M059J (cell line): ENCODE results near the gene MYCN. TPM values are rescaled to one million over a fixed set of nuclear protein-coding genes. Genes with fewer than 3 reads are reported as not detected.
"Not testable (repeated sequence)": the region's sequence is repeated elsewhere in the genome, so short reads cannot be mapped to it uniquely, and the experiment has no call there.

Experiments used
- DNase-seq: peaks from one replicate; pipeline ENCODE4 v3.0.0-alpha.2; 2012; ENCODE audit warnings: low read depth
- total RNA-seq: library from RNA; depleted of rRNA; stranded (reverse); fragments of >200 nt; shearing (Covaris generic); gene quantifications from 2 replicates; pipeline ENCODE4 v1.2.3, GENCODE V29; 2014

MYCN gene
- total RNA-seq, 1 experiment from 2014 or later = not detected

GRCh38 chr2:15957881-15958713, 17.7 kb downstream of the MYCN start:
- no peak for DNase-seq

DNA sequence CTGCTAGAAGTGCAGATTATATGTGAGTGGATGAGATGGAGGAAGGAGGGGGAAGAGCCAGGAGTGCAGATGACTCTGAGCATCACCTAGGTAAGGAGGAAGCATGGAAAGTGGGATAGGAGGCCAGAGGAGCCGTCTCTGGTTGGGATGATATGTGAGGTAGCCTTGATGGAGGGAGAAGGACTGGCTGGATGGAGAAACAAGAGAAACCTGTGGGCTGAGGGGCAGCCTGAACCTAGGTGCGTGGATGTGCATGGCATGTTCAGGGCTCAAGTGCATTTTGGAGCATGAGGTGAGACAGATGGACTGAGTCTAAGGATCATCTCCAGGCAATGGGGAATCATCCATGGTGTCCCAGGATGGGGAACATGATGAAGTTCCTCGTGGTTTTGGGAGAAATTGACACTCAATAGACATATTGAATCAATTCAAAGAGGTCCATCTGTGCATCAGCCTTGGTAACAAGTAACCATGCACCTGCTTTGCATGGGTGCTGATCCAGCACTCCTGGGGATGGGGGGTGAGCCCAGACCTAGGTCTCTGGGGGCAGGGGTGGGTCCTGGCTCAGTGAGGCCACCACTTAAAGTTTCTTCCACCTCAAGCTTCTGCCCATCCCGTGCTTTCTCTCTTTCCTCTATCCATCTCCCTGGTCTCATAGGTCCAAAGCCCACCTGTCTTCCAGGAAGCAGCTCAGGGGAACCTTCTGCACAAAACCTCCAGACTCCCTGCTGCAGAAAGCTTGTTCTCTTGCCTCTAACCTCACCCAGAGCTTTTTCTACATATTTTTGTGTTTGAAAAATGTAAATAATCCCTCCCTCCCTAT, 19.2 kb downstream of the MYCN start:
- DNase-seq = no peak

DNA sequence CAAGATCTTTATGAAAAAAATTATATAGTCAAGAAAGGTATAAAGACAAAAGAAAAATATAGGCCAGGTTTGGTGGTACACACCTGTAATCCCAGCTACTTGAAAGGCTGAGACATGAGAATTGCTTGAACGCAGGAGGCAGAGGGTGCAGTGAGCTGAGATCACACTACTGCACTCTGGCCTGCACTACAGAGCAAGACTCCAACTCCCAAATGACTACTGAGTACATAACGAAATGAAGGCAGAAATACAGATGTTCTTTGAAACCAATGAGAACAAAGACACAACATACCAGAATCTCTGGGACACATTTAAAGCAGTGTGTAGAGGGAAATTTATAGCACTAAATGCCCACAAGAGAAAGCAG, 19.8 kb downstream of the MYCN start:
- DNase-seq = not testable (repeated sequence)

DNA sequence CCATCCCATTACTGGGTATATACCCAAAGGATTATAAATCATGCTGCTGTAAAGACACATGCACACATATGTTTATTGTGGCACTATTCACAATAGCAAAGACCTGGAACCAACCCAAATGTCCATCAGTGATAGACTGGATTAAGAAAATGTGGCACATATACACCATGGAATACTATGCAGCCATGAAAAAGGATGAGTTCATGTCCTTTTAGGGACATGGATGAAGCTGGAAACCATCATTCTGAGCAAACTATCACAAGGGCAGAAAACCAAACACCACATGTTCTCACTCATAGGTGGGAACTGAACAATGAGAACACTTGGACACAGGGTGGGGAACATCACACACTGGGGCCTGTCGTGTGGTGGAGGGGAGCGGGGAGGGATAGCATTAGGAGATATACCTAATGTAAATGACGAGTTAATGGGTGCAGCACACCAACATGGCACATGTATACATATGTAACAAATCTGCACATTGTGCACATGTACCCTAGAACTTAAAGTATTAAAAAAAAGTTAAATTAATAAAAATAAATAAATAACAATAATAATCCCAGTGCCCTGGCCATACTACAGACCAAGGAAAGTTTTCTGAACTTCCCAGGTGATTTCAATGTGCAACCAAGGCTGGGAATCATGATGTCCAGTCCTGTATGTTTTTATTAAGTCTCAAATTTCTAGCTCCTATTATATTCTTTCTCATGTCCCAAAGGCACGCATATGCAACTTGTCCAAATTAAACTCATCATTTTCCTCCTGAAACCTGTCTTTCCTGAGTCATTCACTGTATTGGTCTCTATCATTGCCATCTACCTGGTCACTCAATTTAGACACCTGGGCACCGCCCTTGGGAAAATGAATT, 23.0 kb downstream of the MYCN start:
- DNase-seq = not testable (repeated sequence)

DNA sequence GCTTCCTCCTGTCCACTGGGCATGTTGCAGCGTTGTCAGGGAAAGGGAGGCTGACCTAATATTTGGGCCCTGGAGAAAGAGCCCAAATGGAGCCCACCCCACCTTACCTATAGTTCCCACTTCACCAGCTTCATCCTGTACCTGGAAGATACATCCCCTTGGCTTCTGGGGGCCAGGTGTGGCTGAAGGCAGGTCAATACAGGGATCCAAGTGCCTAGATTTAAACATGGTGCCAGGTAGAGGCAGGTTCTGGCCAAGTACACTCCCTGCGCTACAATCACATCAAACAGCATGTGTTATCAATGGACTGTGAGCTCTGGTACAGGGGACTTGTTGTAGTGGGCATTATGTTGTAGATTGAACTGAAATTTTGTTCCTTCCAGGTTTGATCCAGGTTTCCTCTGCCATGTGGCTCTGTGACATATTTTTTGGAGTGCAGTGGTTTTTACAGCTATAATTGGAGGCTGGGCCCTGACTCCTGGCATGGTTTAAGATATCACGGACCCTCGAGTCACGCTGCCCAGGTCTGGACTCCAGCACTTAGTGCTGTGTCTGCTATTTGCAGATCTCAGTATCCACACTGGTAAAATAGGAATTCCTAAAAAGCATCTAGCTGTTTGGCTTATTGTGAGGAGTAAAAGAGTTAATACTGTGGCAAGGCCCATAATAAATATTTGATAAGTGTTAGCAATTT, 23.8 kb downstream of the MYCN start:
- DNase-seq = no peak

- no peak for DNase-seq
Observed at GRCh38 chr2:15964936-15965563, 24.7 kb downstream of the MYCN start.

DNA sequence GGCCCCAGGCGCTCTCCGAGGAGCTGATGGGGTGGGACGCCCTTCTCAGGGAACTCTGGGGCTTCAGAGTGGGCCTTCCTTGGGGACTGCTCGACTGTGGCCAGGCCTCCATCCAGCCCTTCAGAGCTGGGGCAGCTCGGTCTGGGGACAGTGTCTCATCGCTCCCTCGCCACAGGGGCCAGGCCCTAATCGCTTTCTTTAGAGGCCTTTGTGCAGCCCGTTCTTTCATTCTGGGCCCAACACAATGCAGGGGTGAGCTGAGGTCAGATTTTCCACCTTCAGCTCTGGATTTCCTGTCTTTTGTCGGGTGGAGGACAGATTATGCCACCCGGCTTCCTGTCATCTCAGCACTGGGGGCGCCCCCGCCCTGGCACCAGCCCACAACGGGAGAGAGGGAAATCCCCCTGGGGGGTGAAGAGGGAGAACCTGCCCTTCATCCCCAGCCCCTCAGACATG, 25.2 kb downstream of the MYCN start:
- DNase-seq = no peak

- DNase-seq = no peak
Observed at GRCh38 chr2:15967415-15968279, 27.3 kb downstream of the MYCN start.

DNA sequence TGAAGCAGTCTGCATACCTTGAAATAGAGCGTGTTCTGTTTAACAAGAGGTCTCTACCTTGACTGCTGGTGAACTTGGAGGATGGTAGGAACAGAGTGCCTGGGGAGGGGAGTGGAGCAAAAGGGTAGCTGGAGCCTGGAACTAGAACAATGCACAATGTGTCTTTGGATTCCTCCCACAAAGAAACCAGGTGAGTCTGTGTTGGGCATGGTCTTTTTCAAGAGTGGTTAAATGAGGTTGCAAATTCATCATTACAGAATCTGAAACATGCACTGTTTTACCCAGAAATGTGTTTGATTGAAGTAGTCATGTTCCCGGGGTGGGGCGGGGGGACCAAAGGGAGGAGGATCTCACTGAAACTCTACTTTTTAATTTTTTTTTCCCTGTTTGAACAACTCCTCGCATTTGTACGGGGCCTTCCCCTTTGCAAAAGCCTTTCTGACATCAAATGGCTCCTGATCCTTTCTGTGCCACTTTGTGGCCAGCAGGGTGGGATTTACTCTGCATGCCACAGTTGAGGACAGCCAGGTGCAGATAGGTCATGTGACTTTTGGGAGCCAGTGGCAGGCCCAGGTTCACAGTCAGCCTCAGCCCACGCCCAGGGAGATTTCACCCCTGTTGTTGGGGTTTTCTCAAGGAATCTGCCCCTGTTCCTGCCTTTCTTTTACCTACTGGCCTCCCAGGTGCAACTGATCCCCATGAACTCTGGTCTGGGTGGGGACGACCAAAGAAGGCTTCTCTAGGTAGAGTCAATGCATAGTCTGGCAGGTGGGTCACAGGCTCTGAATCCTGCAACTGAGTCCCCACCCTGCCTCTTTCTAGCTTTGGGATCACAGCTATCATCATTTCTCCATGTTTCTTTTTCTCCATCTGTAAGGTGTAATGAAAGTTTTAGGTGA, 28.2 kb downstream of the MYCN start:
- DNase-seq = no peak

DNA sequence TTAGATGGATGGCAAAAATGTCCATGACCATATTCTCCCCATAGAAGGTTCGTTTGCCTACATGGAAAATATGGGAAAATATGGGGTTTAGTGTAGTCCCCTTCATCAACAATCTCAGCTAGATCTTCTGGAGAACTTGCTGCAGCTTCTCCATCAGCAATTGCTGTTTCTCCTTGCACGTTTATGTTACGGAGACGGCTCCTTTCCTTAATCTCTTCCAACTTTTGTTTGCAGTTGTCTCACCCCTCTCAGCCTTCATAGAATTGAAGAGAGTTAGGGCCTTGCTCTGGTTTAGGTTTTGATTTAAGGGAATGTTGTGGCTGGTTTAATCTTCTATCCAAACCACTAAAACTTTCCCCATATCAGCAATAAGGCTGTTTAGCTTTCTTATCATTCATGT, 28.9 kb downstream of the MYCN start:
- DNase-seq = no peak

DNA sequence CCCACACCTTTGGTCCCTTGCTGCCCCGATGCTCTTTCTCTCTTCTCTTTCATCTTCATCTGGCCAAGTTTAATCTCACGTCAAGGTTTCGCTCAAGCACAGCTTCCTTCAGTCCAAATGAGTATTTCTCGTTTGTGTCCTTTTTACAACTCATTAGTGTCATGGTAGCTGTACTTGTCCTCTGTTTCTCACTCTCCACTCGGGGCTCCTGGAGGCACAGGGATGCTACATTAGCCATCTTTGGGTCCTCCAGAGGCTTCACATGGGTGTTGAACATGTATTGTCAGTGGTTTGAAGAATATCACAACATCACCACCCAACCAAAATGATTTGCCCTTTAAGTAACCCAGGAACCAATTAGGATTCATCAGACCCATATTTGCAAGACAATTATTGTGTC, 30.4 kb downstream of the MYCN start:
- no peak for DNase-seq

DNA sequence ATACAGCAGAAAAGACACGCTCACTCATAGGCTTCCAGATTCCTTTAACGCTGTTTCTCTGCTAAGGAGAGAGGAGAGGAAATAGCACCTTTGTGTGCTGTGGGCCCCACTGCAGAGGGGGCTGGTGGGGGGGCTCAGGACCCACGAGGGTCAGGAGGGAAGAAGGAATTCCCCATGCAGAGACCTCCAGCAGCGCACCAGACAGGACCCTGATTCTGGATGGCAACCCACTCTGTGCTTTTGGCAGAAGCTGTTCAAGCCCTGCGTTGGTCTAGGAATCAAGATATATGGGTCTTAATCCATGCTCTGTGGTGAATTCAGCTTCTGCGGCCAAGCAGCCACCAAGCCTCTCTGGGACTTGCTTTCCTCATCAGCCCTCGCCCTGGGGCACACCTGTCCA, 31.0 kb downstream of the MYCN start:
- DNase-seq = no peak

- DNase-seq = no peak
Observed at GRCh38 chr2:15971831-15972522, 31.6 kb downstream of the MYCN start.

DNA sequence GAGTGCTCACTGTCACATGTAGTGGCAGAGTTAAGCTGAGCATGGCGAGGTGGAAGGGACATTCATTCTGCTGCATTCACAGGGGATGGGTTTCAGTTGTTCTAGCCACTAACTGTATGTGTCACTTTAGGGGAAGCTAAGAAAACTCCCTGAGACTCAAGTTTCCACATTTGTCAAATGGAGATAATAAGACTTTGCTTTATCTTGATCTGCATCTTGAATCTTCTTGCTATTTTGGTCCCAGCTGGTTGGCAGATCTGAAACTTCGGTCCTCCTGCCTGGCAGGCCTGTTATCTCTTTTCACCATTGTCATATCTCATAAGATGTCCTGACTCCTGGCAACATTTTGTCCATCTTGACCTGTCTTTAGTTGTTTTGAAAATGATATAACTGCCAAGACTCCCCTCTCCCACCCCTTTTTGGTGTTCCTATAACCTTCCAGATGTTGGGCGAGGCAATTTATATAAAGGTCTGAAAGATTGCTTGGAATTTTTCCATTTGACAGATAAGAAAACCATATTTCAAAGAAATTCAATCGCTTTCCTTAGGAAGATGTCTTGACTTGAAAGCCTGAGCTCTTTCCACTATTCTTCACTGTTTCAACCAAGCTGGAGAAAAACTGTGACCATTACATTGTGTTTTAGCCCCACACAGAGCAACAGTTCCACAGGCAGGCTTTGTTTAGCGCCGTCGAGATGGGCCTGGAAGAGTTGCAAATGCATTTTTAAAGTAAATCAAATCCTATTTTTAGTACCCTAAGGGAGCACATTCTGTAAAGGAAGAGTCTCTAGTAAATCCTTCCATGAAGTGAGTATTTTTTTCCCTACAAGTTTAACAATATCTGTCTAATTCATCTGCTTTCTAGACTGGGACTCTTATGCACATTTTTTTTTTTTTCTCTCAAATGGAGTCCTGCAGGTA, 33.4 kb downstream of the MYCN start:
- DNase-seq = no peak

DNA sequence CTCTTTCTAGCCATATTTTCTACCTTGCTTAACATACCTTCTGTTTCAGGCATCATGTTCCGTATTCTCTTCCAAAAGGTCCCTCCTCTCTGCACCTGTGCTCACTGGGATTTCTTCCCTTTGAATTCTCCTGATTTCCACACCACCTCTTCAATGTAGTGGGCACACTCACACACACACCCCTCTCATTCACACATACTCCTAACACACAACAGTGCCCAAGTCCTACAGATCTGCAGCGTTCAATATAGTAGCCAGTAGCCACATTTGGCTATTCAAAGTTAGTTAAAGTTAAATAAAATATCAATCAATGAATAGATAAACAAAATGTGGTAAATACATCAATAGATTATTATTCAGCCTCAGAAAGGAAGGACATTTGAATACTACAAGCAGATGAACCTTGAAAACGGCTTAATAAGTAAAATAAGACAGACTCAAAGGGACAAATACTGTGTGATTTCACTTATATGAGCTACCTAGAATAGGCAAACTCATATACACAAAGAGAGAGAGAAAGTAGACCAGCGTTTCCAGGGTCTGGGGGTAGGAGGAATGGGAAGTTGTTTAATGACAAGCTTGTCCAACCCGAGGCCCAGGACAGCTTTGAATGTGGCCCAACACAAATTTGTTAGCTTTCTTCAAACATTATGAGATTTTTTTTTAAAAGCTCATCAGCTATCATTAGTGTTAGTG, 34.4 kb downstream of the MYCN start:
- DNase-seq = no peak

- DNase-seq = no peak
Observed at GRCh38 chr2:15975261-15975600, 34.9 kb downstream of the MYCN start.

GRCh38 chr2:15975676-15976075, 35.3 kb downstream of the MYCN start:
- DNase-seq = no peak
